ENCODE measurements around the gene MXRA8. TPM values are rescaled to one million over a fixed set of nuclear protein-coding genes. Genes with fewer than 3 reads are reported as not detected.

The MXRA8 gene
- total and polyA plus RNA-seq, 2 donors (not counting 3 experiments of a cell fraction or from before 2014, with no cell fraction given), result 0.82 to 1.9 TPM

DNA sequence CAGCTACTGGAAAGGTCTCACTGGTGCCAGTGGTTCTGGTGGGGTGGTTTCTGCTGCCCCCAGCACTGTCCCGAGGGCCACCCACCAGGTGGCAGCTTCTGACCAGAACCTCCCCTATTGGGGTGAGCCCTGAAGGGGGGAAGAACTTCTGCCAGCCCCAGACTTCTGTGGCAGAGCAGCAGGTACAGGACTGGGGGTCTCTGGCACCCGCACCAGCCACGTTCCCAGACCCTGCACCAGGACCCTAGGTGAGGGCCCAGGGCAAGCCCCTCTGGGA is 48.3 kb downstream of the MXRA8 start:
- no TSS peak for BruUV-seq (replicated peaks)
- Histone ChIP-seq H3K9me1 (replicated peaks; ENCODE audit: control insufficient read depth, extremely low read depth, insufficient read depth, low read length) (no peaks in the 10 kb centered on the region), H3K79me2 (ENCODE audit: control insufficient read depth, insufficient read depth, low read length) (no peaks in the 10 kb centered on the region), H4K20me1 (replicated peaks; ENCODE audit: control insufficient read depth, extremely low read depth, insufficient read depth, low read length) (no peaks in the 10 kb centered on the region), H3K4me2 (ENCODE audit: insufficient read depth, low read length) (no peak overlapping the region), H3K27ac (ENCODE audit: insufficient read depth, low read depth, low read length) (no peak overlapping the region), H3K36me3 (ENCODE audit: control insufficient read depth in 2 of 2, extremely low read depth in 1 of 2, insufficient read depth in 2 of 2, low read length in 2 of 2) (peaks cover 0 to 41% of the 10 kb centered on the region in 2 experiments), H3K4me1 (ENCODE audit: control insufficient read depth, extremely low read depth, insufficient read depth, low read length) (peaks cover 15% of the 10 kb centered on the region), H2AFZ (ENCODE audit: low read depth, low read length) (no peak overlapping the region), H3K4me3 (replicated peaks in 1 of 3; ENCODE audit: insufficient read depth in 1 of 3, low read depth in 1 of 3, low read length in 3 of 3) (no peak overlapping the region), H3K9me3 (replicated peaks; ENCODE audit: control insufficient read depth, insufficient read depth, low read length) (no peaks in the 10 kb centered on the region), H3K9ac (replicated peaks; ENCODE audit: extremely low read depth, insufficient read depth, low read length) (no peak overlapping the region), H3K27me3 (ENCODE audit: control insufficient read depth in 2 of 2, insufficient read depth in 2 of 2, low read length in 2 of 2) (no peaks in the 10 kb centered on the region)
- DNase-seq (ENCODE audit: low read depth, low spot score), result no peak
- intact Hi-C loops (cut with micrococcal nuclease), result no loop called here
- no peak for FAIRE-seq
- TF ChIP-seq FOS (IDR thresholded peaks at IDR 0.05; ENCODE audit: borderline replicate concordance, insufficient read depth, low read length) (no peak), GATA2 (IDR thresholded peaks at IDR 0.05; ENCODE audit: insufficient read depth, insufficient read length, low read depth, low read length) (no peak), POLR2A (IDR thresholded peaks at IDR 0.05; ENCODE audit: low read depth, low read length) (no peak)
- TF ChIP-seq, protein P1, sequence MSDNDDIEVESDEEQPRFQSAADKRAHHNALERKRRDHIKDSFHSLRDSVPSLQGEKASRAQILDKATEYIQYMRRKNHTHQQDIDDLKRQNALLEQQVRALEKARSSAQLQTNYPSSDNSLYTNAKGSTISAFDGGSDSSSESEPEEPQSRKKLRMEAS (IDR thresholded peaks at IDR 0.05; ENCODE audit: insufficient read depth, insufficient read length), result no peak
- TF ChIP-seq, protein P2, sequence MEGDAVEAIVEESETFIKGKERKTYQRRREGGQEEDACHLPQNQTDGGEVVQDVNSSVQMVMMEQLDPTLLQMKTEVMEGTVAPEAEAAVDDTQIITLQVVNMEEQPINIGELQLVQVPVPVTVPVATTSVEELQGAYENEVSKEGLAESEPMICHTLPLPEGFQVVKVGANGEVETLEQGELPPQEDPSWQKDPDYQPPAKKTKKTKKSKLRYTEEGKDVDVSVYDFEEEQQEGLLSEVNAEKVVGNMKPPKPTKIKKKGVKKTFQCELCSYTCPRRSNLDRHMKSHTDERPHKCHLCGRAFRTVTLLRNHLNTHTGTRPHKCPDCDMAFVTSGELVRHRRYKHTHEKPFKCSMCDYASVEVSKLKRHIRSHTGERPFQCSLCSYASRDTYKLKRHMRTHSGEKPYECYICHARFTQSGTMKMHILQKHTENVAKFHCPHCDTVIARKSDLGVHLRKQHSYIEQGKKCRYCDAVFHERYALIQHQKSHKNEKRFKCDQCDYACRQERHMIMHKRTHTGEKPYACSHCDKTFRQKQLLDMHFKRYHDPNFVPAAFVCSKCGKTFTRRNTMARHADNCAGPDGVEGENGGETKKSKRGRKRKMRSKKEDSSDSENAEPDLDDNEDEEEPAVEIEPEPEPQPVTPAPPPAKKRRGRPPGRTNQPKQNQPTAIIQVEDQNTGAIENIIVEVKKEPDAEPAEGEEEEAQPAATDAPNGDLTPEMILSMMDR (IDR thresholded peaks at IDR 0.05; ENCODE audit: extremely low read depth in 1 of 2, insufficient read depth in 1 of 2, low read depth in 1 of 2, low read length in 2 of 2), result no peak
- POLR2A ChIA-PET, result no interaction called here
- CTCF ChIA-PET, result interaction anchor here (0.8 to 1.5 kb wide), 2 partner anchors 188 to 196 kb away, joined by 3 to 9 read pairs; no protein-coding TSS in a partner anchor
- dilution Hi-C loops (cut with MboI; ENCODE audit: extremely low pct_ligation_motif_present, low sequenced_read_pairs), result no loop called here

Measured in endothelial cell of umbilical vein (primary cell).